Stimulated activated CD8-positive, alpha-beta memory T cell treated with anti-CD3 and anti-CD28 coated beads, Interleukin-4, amount 100 ng/mL, for 4 hours (primary cell): ENCODE data around the gene TNS3.

Source experiments
- DNase-seq, 2 donors: peaks; one replicate each; pipeline ENCODE4 v3.0.0-alpha.2; 2020; ENCODE audit warnings: low read depth in 2 of 2, low spot score in 1 of 2

TNS3 gene

GRCh38 chr7:47389923-47390630, 191.8 kb downstream of the TNS3 start:
- DNase-seq = no peak

GRCh38 chr7:47389171-47389922, 192.6 kb downstream of the TNS3 start:
- no peak for DNase-seq

DNA sequence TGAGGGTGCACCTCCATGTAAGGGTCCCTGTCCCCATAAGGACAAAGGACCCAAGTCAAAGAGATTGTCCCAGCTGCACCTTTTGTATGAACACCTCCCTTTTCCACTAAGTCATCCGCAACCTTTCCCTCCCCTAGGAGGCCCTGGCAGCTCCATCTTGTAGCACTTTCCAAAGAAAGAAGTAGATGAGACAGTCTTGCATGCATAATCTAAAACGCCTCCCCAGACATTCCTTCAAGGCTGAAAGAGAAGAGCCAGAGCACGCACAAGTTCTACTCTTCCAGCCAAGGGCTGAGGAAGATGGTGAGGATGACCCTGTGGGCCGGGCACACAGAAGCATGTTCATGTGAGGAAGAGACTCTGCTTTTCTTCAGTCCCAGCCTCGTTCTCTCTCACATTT, 194.4 kb downstream of the TNS3 start:
- no peak for DNase-seq

- DNase-seq = no peak
Measured at GRCh38 chr7:47386273-47386835, 195.6 kb downstream of the TNS3 start.

DNA sequence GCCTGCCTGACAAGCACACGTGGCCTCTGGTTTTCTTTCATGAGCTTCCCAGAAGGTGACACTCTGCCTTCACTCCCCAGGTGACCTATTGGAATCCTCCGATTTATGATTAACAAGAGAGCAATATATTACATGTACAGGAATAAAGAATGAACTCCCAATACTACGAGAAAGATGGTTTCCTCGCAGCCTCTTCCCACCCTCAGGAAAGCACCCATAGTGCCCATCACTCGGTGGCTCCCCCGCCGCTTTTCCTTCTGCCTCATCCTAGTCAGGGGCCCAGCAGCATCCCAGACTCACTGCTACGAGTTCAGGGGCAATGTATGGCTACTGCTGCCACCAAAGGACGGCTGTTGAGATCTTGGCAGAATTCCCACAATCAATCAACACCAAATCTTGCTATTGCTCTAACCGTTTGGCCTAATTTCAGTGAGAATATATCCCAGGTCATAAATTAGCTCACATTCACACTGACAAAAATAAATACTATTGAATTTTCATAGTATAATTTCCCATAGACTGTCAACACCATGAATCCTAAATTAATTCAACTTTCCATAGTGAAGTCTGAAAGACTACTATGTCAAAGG, 196.3 kb downstream of the TNS3 start:
- DNase-seq = no peak

DNA sequence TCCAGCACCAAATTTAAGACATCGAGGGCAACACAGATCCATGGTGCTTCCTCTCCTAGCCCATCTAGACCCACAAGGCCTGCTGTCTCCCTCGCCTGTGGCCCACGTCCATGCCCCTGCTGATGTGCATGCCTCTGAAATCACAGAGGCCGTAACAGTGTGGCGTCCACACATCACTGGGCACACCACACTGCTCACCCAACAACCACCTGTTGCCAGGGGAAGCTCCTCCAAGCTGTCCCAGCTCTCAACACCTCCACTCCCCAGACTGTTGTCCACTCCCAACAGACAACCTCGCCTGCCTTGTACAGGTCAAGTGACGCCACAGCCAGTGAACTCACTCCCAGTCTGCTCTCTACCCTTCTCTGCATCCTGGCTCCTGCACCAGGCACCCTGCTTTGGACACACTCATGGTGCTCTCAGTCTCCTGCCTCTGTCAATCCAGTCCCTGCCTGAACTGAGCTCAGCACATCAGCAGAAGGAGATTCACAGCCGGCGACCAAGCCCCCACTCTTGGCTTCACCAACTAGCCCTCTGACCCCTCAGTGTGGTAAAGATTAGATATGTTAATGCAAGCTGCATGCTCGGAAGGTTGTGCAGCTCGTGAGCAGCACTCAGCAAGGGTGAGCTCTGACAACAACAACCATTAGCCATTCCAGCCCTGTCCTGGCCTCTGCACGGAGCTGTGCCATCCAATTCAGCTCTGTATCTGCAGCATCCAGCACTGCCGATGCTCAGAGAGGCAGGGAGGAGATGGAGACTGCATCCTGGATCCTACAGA, 197.0 kb downstream of the TNS3 start:
- no peak for DNase-seq

GRCh38 chr7:47383696-47384445, 198.0 kb downstream of the TNS3 start:
- DNase-seq = no peak

- DNase-seq = no peak
Measured at GRCh38 chr7:47383072-47383471, 198.8 kb downstream of the TNS3 start.

DNA sequence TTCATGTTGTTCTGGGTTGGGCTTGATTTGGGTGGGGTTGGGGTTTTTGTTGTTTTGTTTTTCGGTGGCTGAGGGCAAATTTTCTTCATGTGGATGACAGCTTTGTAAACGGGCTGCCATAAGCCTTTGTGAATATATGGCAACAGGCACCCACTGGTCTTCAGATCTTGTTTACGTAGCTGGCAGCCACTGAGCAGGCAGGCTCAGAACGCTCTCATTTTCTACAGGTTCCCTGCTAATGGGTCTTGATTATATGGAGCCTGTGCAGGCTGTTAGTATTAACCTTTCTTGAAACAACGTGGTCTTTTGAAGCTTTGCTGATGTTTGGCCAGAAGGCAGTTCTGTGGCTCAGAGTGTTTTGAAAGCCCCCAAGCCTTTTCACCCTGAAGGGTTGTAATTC, 199.7 kb downstream of the TNS3 start:
- no peak for DNase-seq

GRCh38 chr7:47381134-47381495, 200.8 kb downstream of the TNS3 start:
- no peak for DNase-seq

DNA sequence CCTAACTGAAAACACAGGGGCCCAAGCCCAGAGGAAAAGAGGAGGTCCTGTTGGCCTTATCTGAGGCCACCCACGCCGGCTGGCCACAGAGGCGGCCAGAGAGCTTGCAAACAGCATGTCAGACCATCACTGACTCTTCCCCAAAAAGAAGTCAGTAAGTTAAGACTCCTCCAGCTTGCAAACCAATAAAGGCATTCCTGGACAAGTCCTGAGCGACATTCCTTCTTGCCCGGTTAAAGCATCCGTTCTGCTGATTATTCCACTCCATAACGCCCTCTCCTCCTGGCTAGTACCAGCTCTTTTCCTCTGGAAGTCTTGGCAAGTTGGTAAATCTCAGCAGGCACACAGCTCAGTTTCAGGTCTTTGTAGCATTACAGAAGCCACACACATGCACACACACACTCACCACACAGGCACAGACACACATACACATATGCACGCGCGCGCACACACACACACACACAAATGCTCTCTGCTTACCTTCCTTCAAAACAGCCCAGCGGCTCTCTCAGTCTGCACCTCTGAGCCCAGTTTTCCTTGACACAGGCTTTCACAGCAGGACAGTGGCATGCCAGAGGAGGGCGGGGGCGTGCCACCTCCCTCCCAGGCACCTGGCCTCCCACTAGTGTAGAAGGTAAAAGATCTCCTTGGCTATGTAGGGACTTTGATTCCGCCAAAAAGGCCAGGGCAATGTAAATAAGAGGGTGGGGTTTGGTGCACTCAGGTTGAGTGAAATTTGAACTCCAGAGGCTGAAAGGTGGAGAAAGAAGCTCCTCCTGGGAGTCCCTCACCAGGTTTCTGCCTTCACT, 201.4 kb downstream of the TNS3 start:
- DNase-seq = no peak

- DNase-seq = no peak
Measured at GRCh38 chr7:47379629-47380324, 202.1 kb downstream of the TNS3 start.

DNA sequence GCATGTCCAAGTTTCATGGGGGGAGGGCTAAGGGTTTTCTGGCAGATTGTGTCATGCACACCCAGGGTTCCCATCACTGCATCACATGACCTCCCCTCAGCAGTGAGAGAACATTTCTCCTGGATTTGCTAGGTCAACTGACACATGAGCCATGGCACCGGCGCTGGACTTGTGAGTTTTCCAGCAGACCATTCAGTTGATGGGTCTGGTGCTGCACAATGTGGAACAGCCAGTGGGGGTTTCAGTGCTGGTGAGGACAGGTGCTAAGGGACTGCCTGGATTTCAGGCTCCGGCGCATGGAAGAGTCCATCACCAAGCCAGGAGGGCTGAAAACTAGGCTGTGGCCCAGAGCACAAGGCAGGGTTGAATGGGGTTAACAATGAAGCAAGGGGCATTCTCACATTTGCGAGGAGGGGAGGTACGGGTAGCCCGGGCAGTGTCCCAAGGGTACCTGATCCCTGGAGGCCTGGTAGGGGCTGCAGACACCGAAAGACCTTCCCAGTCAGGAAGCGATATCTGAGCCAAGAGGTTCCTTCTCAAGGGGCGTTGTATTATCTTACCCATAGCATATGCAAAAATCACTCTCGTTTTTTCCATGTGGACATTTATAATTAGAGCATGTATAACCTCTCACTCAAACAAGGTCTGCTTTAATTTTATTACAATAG, 203.0 kb downstream of the TNS3 start:
- no peak for DNase-seq

DNA sequence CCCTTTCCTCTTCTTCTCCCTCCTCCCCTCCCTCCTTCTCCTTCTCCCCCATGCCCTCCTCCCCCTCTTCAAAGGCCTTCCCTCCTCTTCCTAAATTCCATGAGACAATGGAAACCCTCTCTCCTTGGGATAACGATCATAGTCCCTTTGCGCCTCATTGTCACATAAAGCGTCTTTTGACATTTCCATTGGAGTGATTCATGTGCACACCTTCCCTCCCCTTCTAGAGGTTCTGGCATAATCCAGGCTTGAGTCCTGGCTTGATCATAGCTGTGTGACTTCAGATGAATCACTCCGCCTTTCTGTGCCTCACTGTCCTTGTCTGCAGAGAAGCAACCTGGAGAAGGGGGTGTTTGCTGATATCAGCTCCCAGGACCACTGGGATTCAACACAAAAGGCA, 204.2 kb downstream of the TNS3 start:
- DNase-seq = no peak

GRCh38 chr7:47376991-47377616, 204.8 kb downstream of the TNS3 start:
- no peak for DNase-seq

- DNase-seq = no peak
Measured at GRCh38 chr7:47375121-47375938, 206.6 kb downstream of the TNS3 start.

GRCh38 chr7:47374538-47374937, 207.4 kb downstream of the TNS3 start:
- DNase-seq = no peak
